HG02870 (cell line): Measurements from ENCODE around the gene ARID1B.
"Not testable (repeated sequence)": the region's sequence is repeated elsewhere in the genome, so short reads cannot be mapped to it uniquely, and the experiment has no call there.

Experiments
- ATAC-seq: cut with Tn5 transposase; IDR thresholded peaks from one replicate; pipeline ENCODE4 v1.9.1; 2021; ENCODE audit warnings: mild to moderate bottlenecking, moderate library complexity; ENCODE audit not compliant: unreplicated experiment

ARID1B gene

DNA sequence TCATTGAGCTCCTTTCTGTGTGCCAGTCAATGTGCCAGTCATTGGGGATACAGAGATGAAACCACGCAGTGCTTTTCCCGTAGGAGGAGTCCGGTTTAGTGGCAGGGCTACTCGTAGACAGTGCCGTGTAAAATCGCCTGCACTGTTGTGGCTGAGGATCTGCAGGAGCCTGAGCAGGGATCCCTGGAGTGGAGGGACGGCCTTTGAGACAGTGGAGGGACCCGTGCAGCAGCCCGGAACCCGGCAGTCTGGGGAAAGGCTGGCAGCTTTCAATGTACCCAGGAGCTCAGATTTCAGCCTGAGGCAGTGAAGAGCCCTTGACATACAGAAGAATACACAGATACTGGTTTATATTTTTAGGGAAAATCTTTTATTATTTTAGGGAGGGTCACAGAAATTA, 203.3 kb downstream of the ARID1B start:
- no peak for ATAC-seq

DNA sequence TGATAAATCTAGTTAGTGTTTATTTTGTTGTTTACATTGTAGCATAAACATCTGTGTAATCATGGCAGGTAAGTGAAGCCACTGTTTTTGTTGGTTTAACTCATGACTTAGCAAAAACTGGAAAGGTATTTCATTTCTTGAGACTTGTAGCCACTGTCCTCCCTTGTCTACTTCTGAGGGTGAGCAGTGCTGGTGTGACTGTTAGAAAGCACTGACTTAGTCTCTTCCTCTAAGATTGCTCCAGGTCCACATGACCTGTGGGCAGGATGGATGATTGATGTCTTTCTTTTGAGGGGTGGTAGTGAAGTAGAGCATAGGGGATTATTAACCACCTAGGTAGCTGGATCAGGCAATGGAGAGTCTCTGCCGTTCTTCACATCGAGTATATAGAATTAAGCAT, 203.8 kb downstream of the ARID1B start:
- ATAC-seq, result no peak

DNA sequence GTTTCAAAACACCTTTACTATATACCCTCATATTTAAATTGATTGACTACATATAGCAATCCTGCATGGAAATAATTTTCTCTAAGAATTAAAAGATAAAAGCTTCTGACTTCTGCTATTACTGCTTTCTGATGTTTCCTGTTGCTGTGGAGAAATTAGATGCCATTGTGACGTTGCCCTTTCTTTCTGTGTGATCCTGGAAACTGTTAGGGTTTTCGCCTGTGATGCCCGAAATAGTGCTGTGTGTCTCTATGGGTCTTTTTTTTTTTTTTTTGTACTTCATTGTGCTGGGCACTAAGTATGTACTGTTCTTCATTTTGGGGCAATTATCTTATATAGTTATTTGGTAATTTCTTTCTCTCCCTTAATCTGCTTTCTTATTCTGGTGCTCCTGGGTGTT, 205.0 kb downstream of the ARID1B start:
- ATAC-seq, result no peak

DNA sequence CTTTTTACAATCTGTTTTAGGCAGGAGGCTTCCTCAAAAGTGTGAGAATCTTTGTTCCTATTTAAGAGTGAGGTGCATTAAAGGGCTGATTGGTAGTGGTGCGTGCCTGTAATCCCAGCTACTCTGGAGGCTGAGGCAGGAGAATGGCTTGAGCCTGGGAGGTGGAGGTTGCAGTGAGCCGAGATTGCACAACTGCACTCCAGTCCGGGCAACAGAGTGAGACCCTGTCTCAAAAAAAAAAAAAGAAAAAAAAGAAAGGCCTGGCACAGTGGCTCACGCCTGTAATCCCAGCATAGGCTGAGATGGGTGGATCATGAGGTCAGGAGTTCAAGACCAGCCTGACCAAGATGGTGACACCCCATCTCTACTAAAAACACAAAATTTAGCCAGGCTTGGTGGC, 205.7 kb downstream of the ARID1B start:
- not testable (repeated sequence) for ATAC-seq

DNA sequence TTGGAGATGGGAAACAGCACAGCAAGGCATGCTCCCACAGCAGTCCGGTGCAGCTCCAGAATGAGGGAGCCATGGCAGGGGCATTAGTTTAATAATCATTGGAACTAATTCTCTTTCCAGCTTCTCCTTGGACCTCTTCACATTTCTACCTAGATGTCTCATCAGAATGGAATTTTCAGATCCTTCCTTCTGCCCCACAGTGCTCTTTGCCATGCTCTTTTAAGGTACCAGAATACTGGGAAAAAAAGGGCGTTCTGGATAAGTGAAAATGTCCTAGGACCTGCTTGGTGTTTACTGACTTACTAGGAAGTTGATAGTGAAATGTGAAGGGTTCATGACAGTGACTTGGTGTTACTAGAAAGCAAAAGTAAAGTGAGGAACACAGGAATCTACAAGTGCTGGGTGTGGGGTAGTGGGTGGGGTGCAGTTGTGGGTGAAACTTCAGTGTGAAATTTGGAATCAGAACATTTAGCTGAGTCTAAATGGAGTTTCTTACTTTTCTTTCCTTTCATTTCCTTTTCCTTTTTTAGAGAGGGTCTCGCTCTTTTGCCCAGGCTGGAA, 207.1 kb downstream of the ARID1B start:
- ATAC-seq, result peak; percentile 35

DNA sequence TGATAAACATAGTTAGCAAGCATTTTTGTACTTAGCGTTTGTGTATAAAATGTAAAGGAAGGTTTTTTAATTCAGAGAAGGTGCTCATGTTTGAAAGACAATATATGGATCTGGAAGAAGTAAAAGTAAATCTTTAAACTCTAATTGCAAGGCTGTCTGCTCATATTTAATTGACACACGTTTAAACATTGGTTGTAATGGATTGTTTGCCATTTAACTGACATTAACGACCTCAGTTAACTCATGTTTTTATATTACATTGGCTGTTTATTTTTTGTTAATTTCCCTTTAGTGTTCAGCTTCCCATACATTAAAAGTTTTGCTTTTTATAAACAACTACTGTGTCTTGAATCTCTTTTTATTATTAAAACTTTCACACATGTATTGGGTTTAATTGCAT, 208.1 kb downstream of the ARID1B start:
- ATAC-seq, result no peak

DNA sequence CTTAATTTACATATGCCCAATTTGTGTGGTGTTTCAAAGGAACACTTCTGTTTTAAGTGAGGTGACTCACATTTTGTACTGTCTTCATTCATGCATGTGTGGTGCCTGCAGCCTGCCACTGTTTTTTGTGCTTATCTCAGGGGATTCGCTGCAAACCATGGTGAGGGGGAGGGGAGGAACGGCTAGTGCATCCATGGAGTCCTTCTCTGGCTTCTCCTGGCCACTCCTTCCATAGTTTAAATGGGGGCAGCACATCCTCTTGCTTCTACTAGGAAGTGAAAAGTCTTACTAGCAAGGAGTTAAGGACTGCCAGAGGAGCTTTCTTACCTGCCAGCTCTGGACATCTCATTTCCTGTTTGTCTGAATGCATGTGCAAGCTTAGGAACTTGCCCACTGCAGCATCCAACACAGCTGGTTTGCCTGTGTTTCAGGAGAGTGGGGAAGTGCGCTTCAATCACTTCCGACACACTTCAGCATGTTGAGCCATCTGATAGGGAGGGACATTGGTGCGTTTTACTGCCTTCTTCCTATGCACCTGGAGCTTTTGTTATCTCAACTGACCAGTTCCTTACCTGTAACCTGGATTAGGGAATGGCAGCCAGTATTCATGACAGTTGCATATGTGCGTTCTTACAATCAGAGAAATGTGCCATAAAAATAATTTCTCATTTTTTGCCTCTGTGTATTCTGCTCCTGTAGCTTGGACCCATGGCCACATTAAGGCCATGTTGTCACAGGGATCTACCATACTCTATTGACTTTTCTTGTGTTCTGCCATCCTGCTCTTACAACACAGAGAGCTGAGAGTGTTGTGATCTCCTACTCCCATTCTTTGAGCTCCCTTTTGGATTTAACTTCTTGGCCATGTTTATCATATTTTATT, 211.3 kb downstream of the ARID1B start:
- peak; percentile 63 for ATAC-seq

DNA sequence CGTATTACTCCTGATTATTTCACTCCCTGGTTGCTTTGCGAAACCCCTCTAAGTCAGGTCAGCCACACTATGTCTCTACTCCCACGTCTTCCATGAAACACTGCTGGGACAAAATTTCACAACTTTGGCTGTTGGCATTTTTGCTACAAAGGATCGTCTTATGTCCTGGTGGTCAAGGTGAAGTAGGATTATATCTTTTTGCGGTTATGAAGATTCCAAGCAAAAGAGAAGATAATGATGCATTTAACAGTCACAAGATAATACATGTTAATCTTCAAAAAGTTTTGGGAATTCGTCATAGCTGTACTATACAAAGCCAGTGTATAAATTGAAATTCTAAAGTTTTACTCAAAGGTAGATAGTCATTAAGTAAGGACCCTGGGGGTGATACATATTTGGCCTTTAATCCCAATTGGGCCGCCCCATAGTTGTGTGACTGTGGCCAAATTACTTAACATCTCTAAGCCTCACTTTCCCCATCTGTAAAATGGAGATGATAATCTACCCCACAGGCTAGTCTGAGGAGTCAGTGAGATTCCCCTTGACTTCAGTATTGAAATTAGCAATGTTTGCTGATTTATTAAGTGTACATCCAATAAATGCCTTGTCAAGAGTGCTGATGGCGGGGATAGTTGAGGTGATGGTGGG, 212.1 kb downstream of the ARID1B start:
- ATAC-seq, result no peak

DNA sequence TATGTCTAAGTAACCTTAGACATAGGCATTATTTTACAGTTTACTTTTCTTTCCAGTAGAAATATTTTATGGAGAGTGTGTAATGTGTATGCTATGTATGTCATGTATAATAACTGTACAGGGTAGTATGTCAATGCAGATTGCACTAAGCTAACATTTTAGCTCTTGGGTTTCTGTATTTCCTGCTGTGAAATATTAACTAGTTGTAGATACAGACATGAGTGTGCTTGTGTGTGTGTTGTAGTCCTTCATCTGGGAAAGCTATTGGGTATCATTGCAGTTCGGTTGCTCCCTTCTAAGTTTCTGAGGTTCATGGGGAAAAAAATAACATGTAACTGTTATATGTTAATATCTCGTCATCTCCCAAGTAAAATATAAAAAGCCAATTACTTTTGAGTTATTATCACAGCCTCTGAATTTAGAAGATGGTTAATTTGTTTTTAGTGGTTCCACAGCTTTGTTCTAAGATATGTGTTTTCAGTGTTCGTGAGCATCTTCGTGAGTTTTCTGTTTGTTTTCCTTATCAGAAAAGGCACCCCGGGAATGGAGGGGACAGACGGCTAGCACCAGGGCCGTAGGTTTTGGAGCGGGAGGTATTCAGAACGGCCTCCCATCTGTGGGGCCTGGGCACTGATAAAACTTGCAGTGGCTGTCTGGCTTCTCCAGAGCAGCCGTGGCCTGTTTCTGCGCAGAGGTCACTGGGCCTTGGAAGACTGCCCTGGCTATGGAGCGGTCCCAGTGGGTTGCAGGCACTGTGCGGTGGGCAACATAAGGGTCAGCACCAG, 215.0 kb downstream of the ARID1B start:
- ATAC-seq, result no peak

DNA sequence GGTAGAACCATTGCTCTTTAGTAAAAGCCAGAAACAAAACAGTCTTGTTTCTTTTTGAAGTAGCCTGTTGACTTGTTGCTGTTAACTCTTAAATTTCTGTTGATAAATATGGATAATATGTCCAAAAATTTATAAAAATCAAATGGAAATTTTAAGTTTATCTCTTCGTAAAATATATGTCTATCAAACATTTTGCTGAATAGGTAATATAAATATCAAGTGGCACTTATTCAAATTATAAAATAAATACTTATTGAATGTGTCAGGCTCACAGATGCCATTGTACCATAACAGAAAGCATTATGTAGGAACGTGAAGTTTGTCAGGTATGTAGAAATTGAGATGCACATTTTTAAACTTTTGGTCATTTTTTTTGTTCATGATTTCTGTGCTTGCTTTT, 216.5 kb downstream of the ARID1B start:
- no peak for ATAC-seq

DNA sequence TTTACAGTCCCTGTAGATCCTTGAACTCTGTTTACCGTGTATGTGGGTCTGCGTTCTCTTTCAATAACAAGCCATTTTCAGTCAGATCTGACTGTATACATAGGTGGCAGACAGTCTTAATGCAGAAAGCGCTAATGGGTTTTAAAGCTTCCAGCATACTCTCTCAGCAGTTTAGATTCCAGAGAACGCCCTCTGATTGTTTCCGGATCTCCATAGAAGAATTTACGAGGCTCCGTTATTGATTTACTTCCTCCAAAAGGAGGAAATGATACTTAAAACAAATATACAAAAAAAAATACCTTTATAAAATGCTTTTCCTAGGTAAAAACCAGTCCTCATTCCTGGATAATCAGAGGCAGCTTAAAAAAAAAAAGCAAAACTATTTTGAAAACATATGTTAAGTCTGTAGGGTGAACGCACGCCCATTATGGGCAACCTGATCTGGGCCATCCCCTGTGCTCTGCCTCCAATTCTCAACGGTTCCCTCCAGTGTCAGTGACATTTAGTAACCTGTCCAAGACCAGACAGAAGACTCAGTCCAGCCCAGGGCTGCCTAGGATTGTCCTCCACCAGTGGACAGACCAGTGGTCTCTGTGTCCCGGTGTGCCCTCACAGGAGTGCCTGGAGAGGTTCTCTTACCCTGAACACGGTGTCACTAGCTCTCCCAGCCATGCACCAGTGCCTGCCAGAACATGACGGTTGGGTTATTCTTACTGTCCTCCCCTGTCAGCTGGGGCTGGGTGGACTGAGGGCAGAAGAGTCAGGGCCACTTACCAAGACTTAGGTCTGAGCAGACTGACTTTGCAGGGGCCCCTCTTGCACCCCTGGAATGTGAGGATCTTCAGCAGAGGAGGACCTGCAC, 217.3 kb downstream of the ARID1B start:
- ATAC-seq, result no peak

DNA sequence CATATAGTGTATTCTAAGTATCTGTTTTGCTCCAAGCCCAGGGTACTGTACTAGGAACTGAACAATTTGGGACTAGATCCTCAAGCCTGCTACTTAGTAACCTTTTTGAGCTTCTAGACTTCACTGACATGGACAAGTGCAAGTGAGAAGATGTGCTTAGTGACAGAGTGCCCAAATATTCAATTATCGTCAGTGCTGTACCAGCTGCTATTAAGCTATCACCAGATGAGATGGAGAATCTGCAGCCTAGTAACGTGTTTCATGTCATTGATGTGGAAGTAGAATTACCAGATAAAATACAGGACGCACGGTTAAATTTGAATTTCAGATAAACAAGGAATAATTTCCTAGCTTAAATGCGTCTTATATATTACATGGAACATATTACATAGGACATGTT, 218.3 kb downstream of the ARID1B start:
- ATAC-seq, result no peak

DNA sequence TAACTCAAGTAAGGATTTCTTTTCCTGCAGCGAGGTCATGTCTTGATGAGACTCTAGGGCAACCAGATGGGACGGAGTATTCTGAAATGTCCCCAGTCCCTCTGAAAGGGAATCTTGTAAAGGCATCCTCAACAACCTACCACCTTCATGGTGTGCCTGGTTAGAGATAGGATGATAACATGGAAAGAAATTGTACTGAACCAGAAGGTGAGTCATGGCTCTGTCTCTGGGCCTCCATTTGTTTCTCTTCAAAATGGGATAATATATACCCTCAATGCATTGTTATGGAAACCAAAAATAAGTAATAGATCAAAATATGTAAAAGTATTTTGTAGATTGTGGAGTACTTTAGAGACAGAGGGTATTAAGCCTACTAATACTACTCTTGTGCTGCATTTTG, 219.1 kb downstream of the ARID1B start:
- no peak for ATAC-seq

DNA sequence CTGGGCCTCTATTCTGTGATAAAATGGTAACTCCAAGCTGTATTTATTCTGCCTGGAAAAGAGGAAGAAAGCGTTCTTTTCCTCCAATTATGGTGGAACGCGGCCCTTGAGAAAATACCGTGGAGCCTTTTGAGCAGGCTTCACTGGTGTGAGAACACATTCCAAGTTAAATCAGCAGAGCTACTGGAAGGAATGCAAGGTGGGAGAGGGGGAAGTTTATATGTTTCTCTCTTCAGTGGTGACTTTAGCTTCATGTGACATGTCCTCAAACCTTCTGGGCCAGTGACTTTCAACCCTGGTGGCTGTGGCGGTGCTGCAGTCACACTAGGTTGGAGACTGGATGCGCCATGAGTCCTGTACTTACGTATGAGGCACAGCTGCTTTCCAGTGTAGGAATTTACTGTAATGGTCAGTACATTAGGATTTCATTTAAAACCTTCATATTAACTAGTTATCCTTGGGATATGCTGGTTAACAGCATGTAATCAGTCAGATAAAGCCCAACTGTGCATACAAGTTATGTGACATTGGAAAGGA, 221.7 kb downstream of the ARID1B start:
- no peak for ATAC-seq

DNA sequence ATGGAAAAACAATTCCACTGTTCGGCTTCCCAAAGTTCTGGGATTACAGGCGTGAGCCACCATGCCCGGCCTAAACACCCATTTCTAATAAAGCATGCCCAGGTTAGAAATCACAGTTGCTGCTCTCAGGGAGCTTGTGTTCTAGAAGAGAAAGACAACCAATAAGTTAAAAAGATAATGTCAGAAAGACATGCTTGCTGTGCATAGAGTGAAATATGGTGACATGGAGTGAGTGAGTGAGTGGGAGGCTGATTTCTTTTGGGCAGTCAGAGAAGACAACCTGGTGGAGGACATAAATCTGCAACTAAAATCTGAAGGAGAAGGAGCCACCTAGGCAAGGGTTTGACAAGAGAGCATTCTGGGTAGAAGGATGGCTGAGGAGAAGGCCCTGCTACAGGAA, 222.6 kb downstream of the ARID1B start:
- ATAC-seq, result no peak

DNA sequence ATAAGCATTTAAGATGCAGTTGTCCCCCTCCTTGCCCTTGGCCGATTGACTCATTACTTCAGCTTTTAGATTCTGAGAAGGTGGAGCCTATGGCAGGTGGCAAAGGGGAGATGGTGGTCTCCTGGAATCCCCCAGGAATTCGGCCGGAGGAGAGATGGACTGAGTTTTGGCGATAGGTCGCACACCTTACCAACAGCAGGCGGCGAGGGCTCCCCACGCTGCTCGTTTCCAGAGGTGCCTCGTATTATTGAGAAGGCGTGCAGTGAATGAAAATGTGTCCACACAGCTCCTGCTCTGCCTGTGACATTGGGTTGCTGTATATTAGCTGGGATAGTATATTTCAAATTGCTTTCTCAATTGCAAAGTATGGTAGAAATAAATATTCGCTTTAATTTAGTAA, 224.5 kb downstream of the ARID1B start:
- ATAC-seq, result no peak

DNA sequence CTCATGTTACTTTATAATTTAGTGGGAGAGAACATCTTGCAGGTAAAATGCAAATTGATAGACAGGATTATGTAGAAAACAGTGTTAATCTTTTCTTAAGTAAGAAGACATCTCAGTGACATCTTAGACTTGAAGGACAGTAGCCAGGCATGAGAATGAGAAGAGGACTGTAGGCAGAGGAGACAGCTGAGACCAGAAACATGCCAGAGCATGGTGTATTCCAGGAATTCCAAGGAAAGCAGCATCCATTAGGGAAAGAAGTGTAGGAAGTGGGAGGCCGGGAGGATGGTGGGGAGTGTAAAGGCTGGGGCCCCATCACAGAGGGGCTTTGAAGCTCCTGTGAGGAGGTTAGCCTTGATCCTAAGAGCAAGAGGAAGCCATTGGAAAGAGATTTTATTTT, 225.6 kb downstream of the ARID1B start:
- ATAC-seq, result no peak

DNA sequence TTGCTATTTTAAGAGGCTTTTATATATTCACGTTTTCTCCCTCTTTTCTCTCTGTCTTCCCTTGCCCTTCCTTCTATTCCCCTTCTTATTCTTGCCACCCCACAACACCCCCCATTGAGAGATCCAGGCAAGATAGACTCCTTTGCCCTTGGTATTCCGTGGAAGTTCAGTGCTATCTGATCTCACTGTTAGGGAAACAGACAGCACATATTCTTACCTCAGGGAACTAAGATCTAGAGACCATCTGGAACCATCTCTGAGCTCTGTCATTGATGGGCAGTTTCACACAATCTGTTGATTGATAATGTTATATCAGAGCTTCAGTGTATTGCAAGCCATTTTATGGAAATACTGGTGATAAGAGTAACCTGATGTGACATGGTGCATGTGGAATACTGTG, 228.8 kb downstream of the ARID1B start:
- ATAC-seq, result no peak

DNA sequence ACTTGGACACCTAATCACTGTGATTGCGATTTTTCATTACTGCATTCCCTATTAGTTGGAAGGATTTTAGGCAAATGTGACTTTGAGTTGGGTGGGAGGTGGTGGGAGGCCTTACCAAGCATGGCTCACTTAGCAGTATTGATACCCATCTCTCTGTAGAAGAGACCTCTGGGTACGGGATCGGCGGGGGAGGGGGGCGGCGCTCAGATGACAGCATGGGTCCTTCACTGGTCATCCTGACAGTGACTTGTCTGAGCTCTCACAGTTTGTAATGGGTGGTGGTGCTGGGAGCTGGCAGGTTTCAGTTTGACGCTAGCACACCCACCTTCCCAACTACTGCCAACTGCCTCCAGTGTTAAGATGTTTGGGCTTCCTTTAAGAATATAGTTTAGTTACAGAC, 231.4 kb downstream of the ARID1B start:
- no peak for ATAC-seq

DNA sequence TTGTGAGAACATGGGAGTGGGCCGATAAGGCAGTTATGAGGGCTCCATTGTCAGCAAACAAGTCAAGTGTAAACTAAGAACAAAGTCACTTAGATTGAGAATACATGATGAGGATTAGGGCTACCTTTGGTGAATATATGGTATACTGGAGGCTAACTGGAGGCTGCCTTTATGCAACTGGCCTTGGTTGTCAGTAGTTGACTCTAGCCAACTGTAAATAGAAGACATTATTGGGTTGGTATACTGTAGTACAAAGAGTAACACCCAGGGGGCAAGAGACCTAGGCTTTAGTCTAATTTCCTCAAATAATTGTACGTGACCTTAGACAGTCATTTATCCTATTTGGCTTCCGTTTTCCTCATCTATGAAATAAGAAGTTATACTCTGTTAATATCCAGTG, 235.2 kb downstream of the ARID1B start:
- ATAC-seq, result no peak
